B cell (primary cell): ENCODE results near the gene KRT14.

ENCODE experiments used
- EZH2 ChIP-seq: IDR thresholded peaks from 2 replicates; pipeline ENCODE4 v1.6.1; 2012; ENCODE audit warnings: borderline replicate concordance, low read depth, mild to moderate bottlenecking, moderate library complexity, low read length; ENCODE audit not compliant: insufficient read depth, poor library complexity, severe bottlenecking
- TF ChIP-seq, protein P1 (sequence below): fragments of 200-600 bp; IDR thresholded peaks from one replicate; pipeline ENCODE4 v1.8.0; 2022; ENCODE audit warnings: antibody characterized with exemption, mild to moderate bottlenecking

GRCh38 chr17:41620583-41621434, 34.1 kb upstream of the KRT14 start:
- TF ChIP-seq, protein P1, sequence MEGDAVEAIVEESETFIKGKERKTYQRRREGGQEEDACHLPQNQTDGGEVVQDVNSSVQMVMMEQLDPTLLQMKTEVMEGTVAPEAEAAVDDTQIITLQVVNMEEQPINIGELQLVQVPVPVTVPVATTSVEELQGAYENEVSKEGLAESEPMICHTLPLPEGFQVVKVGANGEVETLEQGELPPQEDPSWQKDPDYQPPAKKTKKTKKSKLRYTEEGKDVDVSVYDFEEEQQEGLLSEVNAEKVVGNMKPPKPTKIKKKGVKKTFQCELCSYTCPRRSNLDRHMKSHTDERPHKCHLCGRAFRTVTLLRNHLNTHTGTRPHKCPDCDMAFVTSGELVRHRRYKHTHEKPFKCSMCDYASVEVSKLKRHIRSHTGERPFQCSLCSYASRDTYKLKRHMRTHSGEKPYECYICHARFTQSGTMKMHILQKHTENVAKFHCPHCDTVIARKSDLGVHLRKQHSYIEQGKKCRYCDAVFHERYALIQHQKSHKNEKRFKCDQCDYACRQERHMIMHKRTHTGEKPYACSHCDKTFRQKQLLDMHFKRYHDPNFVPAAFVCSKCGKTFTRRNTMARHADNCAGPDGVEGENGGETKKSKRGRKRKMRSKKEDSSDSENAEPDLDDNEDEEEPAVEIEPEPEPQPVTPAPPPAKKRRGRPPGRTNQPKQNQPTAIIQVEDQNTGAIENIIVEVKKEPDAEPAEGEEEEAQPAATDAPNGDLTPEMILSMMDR, result no peak
- TF ChIP-seq EZH2, result no peak
